GM19193 (cell line): ENCODE measurements around the gene SF3B2.

Source experiments
- POLR2A ChIP-seq: IDR thresholded peaks from 4 replicates; pipeline ENCODE4 v1.6.1; 2011; ENCODE audit not compliant: insufficient read depth, insufficient read length; ENCODE audit errors: extremely low read depth

Gene SF3B2

GRCh38 chr11:66075273-66075672, 23.1 kb downstream of the SF3B2 start:
- no peak for TF ChIP-seq POLR2A

- TF ChIP-seq POLR2A, result no peak
Measured at GRCh38 chr11:66076561-66076960, 24.4 kb downstream of the SF3B2 start.

- no peak for TF ChIP-seq POLR2A
Measured at GRCh38 chr11:66077927-66078326, 25.8 kb downstream of the SF3B2 start.

- TF ChIP-seq POLR2A, result no peak
Measured at GRCh38 chr11:66080055-66080817, 28.1 kb downstream of the SF3B2 start.

GRCh38 chr11:66081505-66081904, 29.3 kb downstream of the SF3B2 start:
- TF ChIP-seq POLR2A, result no peak

- TF ChIP-seq POLR2A, result no peak
Measured at GRCh38 chr11:66082946-66083698, 31.0 kb downstream of the SF3B2 start.

GRCh38 chr11:66083767-66084166, 31.6 kb downstream of the SF3B2 start:
- no peak for TF ChIP-seq POLR2A

- no peak for TF ChIP-seq POLR2A
Measured at GRCh38 chr11:66084821-66085475, 32.8 kb downstream of the SF3B2 start.

GRCh38 chr11:66087148-66087908, 35.2 kb downstream of the SF3B2 start:
- TF ChIP-seq POLR2A, result no peak

GRCh38 chr11:66089067-66089466, 36.9 kb downstream of the SF3B2 start:
- TF ChIP-seq POLR2A, result no peak

- no peak for TF ChIP-seq POLR2A
Measured at GRCh38 chr11:66090288-66090687, 38.1 kb downstream of the SF3B2 start.

GRCh38 chr11:66100272-66101065, 48.3 kb downstream of the SF3B2 start:
- TF ChIP-seq POLR2A, result peak; percentile 37

- TF ChIP-seq POLR2A, result no peak
Measured at GRCh38 chr11:66101066-66101464, 48.9 kb downstream of the SF3B2 start.

GRCh38 chr11:66104057-66104638, 52.0 kb downstream of the SF3B2 start:
- no peak for TF ChIP-seq POLR2A
